Pancreas (tissue), 10 donors: Measurements from ENCODE around the gene PDCD1. TPM values are rescaled to one million over a fixed set of nuclear protein-coding genes. Genes with fewer than 3 reads are reported as not detected.
A peak's percentile ranks its signal among the peaks of the same experiment; 100 is the strongest.
"Not testable (repeated sequence)": the region's sequence is repeated elsewhere in the genome, so short reads cannot be mapped to it uniquely, and the experiment has no call there.

Experiments
- ATAC-seq, 4 donors: fragments of 200-7000 bp; cut with Tn5 transposase; one replicate each; pipeline versions ENCODE4 v1.8.0 to v1.9.1; 2020; ENCODE audit warnings: mild to moderate bottlenecking in 4 of 4, moderate library complexity in 4 of 4
- DNase-seq, 6 donors: peaks; one replicate each; pipeline ENCODE4 v3.0.0-alpha.2; 2020
- FAIRE-seq: peaks from 2 replicates; lab custom pipeline; 2012; peaks lifted over from hg19 to GRCh38; lab: Jason Lieb, UNC
- H3K27ac ChIP-seq, 4 donors: fragments of 200-600 bp; sonication (generic); 1 replicate in 3 of 4; 2 replicates in 1 of 4; pipeline versions ENCODE4 v1.5.0 to v1.8.0; 2020
- H3K27me3 ChIP-seq, 4 donors: fragments of 200-600 bp; one replicate each; pipeline ENCODE4 v1.8.0; 2021
- H3K36me3 ChIP-seq, 3 donors: fragments of 200-600 bp; sonication (generic) in 1 of 3; one replicate each; pipeline versions ENCODE4 v1.5.0 to v1.8.0; 2020 to 2021
- H3K4me1 ChIP-seq, 3 donors: fragments of 200-600 bp; one replicate each; pipeline ENCODE4 v1.8.0; 2021
- H3K4me3 ChIP-seq, 4 donors: fragments of 200-600 bp; sonication (generic) in 2 of 4; one replicate each; pipeline versions ENCODE4 v1.5.0 to v1.8.0; 2020 to 2021
- H3K9me3 ChIP-seq, 4 donors: fragments of 200-600 bp; one replicate each; pipeline ENCODE4 v1.8.0; 2021
- WGBS, 2 donors: extraction: QIAGEN DNeasy Blood & Tissue Kit; methylation state at CpG; one replicate each; pipeline ENCODE4 v1.1.7; 2013; 5-methylcytosine and 5-hydroxymethylcytosine counted together
- intact Hi-C, 3 donors: fragments of 100-400 bp; cut with DNase I; formaldehyde crosslinking; loops; one replicate each; pipeline versions ENCODE4 v1.11.1 to v1.14.2; 2022
- polyA plus RNA-seq, 2 donors: library from polyadenylated mRNA; stranded (reverse); fragments of 200-250 nt; gene quantifications; one replicate each; pipeline ENCODE4 v1.2.3, GENCODE V29; 2013
- total RNA-seq, 6 donors: library from RNA; stranded (reverse); fragmentation: NEBNext Ultra II Directional in 4 of 6; extraction: Animal tissue kit (Norgen Biotek cat#: 25700) in 4 of 6; gene quantifications; one replicate each; pipeline versions ENCODE4 v1.2.1 to v1.2.4, GENCODE V29; 2021 to 2023
- TF ChIP-seq, protein P1 (sequence below), 4 donors: fragments of 200-600 bp; sonication (generic) in 3 of 4; IDR thresholded peaks; one replicate each; pipeline versions ENCODE4 v1.5.0 to v1.8.0; 2021; ENCODE audit warnings: antibody characterized with exemption in 4 of 4
- donor health status: healthy with polysubstance abuse.
- donor health status: DM: no; HTN: no; CAD: no; lungs with moderate emphysema.
- donor health status: DM: no; HTN: no; CAD: no.
- donor health status: control.
- donor health status: control.
- donor health status: Bipolar disorder and iron deficiency.
- donor health status: DM: yes; HTN: yes; CAD: no.
- donor health status: DM: no; HTN: no; CAD: no.
- donor health status: DM: no; HTN: no; CAD: no.
- donor health status: DM: yes; HTN: yes; CAD: no.

Gene PDCD1
- total and polyA plus RNA-seq, 8 donors = 0.09 to 0.63 (median 0.23) TPM; not detected in 1

DNA sequence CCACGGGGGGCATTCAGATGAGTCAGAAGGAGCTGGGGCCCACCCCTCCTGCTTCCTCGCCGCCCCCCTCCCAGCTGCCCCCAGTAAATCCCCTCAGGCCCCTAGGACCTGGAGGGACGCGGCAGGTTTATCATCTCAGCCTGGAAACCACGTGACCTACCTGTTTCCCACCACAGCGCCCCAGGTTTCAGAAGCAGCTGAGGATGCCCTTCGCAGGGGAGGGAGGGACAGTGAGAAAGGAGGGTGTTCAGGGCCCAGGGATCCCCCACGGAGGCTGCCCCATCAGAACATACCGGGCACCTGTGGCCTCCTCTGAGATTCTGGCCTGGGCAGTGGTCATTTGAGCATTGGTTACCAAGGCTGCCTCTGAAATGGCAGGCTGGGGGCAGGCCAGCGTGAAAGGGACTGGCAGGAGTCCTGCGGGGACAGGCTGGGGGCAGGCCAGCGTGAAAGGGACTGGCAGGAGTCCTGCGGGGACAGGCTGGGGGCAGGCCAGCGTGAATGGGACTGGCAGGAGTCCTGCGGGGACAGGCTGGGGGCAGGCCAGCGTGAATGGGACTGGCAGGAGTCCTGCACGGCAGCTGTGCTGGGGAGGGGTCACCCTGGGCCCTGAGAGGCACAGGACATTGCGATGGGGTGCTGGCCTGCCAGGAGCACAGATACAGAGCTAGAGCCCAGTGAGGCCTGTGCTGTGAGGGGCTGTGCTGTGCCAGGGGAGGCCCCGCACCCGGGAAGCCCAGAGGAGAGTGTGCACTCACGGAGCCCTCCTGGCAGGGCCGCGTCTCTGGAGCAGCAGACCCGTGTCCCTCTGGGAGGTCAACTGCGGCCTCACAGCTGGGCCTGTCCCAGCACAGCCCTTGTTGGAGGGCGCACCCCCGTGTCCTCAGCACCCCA, 48.1 kb downstream of the PDCD1 start:
- H3K4me3 ChIP-seq = no peak overlapping the region
- no peaks in the 10 kb centered on the region for H3K4me1 ChIP-seq

DNA sequence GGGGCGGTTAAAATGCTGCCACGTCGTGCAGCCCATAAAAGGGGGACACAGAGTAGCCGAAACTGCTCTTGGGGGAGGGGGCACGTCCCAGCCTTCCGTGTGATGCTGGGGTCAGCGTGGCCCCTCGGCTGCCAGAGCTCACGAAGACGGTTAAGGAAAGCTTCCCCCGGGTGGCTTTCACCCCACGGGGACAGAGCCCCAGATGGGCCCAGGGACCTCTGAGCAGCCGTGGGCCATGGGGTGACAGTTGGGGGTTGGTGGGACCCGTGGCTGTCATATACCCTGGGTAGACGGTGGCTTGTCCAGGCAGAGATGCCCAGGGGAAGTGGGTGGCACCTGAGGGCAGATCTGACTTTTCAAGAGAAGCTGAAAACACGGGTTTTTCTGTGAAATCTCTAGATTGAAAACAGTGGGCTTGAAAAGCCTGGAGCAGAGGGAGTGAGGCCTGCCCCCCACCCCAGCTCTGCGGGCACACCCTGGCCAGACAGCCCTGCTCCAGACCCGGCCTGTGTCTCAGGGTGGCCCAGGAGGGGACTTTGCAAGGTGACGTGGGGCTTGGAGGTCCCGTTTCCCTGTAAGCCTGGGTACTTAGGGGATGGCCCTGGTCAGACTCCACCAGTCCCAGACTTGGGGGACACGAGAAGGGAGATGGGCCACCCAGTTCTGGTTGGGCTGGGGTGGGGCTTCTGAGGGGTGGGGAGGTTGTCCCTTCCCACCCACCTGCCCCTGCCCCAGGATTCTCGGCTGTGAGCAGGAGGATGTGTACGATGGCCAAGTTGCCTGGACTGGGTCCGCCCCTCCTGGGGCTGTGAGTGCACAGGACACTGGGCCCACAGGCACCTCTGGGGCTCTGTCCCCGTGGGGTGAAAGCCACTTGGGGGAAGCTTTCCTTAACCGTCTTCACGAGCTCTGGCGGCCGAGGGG, 49.0 kb downstream of the PDCD1 start:
- ATAC-seq (no peak), DNase-seq (peak in 2 of 6 donors; percentile 53 to 64), FAIRE-seq (no peak)
- no peaks in the 10 kb centered on the region for H3K4me1 ChIP-seq
- no peak overlapping the region for H3K27ac ChIP-seq
- no peaks in the 10 kb centered on the region for H3K9me3 ChIP-seq
- H3K36me3 ChIP-seq = no peaks in the 10 kb centered on the region
- H3K4me3 ChIP-seq = no peak overlapping the region
- intact Hi-C loops = no loop called here
- H3K27me3 ChIP-seq = peaks cover 0 to 2% (median 1%) of the 10 kb centered on the region in 4 donors
- WGBS, 2 donors = 69 to 79% methylated on average over 29 of the region's 29 CpGs
- TF ChIP-seq, protein P1, sequence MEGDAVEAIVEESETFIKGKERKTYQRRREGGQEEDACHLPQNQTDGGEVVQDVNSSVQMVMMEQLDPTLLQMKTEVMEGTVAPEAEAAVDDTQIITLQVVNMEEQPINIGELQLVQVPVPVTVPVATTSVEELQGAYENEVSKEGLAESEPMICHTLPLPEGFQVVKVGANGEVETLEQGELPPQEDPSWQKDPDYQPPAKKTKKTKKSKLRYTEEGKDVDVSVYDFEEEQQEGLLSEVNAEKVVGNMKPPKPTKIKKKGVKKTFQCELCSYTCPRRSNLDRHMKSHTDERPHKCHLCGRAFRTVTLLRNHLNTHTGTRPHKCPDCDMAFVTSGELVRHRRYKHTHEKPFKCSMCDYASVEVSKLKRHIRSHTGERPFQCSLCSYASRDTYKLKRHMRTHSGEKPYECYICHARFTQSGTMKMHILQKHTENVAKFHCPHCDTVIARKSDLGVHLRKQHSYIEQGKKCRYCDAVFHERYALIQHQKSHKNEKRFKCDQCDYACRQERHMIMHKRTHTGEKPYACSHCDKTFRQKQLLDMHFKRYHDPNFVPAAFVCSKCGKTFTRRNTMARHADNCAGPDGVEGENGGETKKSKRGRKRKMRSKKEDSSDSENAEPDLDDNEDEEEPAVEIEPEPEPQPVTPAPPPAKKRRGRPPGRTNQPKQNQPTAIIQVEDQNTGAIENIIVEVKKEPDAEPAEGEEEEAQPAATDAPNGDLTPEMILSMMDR (IDR thresholded peaks at IDR 0.05) = no peak

More for the DNA sequence above, 48.1 kb downstream of the PDCD1 start:
- TF ChIP-seq, protein P1 (IDR thresholded peaks at IDR 0.05) = no peak
- DNase-seq (peak in 3 of 6 donors; percentile 24 to 56 (median 35)), FAIRE-seq (no peak), ATAC-seq (peak in 1 of 4 donors; percentile 7)
- Histone ChIP-seq H3K36me3 (no peaks in the 10 kb centered on the region), H3K27me3 (no peaks in the 10 kb centered on the region), H3K27ac (no peak overlapping the region), H3K9me3 (no peaks in the 10 kb centered on the region)
- intact Hi-C loops = no loop called here
- 69 to 75% methylated on average over 26 to 28 of the region's 28 CpGs for WGBS, 2 donors

GRCh38 chr2:241808721-241809382, 49.8 kb downstream of the PDCD1 start, which contains the start of gene NEU4:
NEU4 (plus strand) TSS chr2:241809193; CDS start chr2:241814485, 5,292 bp downstream.
- no peak for ATAC-seq
- no peak within 1 kb of the TSS for H3K4me3 ChIP-seq
- intact Hi-C loops = no loop called here
- no peak for FAIRE-seq
- peaks cover 0 to 10% (median 5%) of the 10 kb centered on the region in 4 donors for H3K27me3 ChIP-seq
- no peak within 1 kb of the TSS for H3K27ac ChIP-seq
- H3K36me3 ChIP-seq = no peaks in the 10 kb centered on the region
- DNase-seq = no peak
- H3K9me3 ChIP-seq = no peaks in the 10 kb centered on the region
- WGBS, 2 donors = 81 to 82% methylated on average over 31 of the region's 31 CpGs
- H3K4me1 ChIP-seq = peaks cover 0 to 4% (median 2%) of the 10 kb centered on the region in 3 donors
- TF ChIP-seq, protein P1 (IDR thresholded peaks at IDR 0.05) = no peak

- FAIRE-seq (no peak), DNase-seq (no peak), ATAC-seq (no peak)
- intact Hi-C loops = no loop called here
- Histone ChIP-seq H3K27me3 (peaks cover 0 to 12% (median 5%) of the 10 kb centered on the region in 4 donors), H3K9me3 (no peaks in the 10 kb centered on the region), H3K36me3 (no peaks in the 10 kb centered on the region), H3K4me1 (peaks cover 0 to 7% (median 3%) of the 10 kb centered on the region in 3 donors), H3K27ac (no peak overlapping the region), H3K4me3 (no peak overlapping the region)
- 71 to 72% methylated on average over 16 to 17 of the region's 17 CpGs for WGBS, 2 donors
- TF ChIP-seq, protein P1 (IDR thresholded peaks at IDR 0.05) = no peak
Measured at GRCh38 chr2:241808051-241808720, 50.5 kb downstream of the PDCD1 start.

DNA sequence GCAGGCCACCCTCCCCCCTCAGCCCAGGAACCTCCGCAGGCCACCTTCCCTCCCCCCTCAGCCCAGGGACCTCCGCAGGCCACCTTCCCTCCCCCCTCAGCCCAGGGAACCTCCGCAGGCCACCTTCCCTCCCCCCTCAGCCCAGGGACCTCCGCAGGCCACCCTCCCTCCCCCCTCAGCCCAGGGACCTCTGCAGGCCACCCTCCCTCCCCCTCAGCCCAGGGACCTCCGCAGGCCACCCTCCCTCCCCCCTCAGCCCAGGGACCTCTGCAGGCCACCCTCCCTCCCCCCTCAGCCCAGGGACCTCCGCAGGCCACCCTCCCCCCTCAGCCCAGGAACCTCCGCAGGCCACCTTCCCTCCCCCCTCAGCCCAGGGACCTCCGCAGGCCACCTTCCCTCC, 52.5 kb downstream of the PDCD1 start:
- peaks cover 0 to 12% (median 5%) of the 10 kb centered on the region in 4 donors for H3K27me3 ChIP-seq
- H3K4me1 ChIP-seq, H3K9me3 ChIP-seq, H3K27ac ChIP-seq, H3K36me3 ChIP-seq, ATAC-seq, DNase-seq, FAIRE-seq, H3K4me3 ChIP-seq, intact Hi-C loops: not testable (repeated sequence)
- 18% methylated on average over 3 of the region's 8 CpGs; no CpG with 5 or more reads in 1 of the 2 donors for WGBS, 2 donors
